Right atrium auricular region (tissue), 2 donors: ENCODE data around the gene STK35. TPM values are rescaled to one million over a fixed set of nuclear protein-coding genes. Genes with fewer than 3 reads are reported as not detected.
"Not testable (repeated sequence)": the region's sequence is repeated elsewhere in the genome, so short reads cannot be mapped to it uniquely, and the experiment has no call there.

Experiments used
- DNase-seq: peaks from one replicate; pipeline ENCODE4 v3.0.0-alpha.2; 2019; ENCODE audit warnings: low spot score
- H3K27ac ChIP-seq, 2 donors: fragments of 200-600 bp; sonication (generic); 1 replicate in 1 of 2; 2 replicates in 1 of 2; pipeline ENCODE4 v1.5.1; 2016 to 2019
- H3K27me3 ChIP-seq, 2 donors: fragments of 200-600 bp; sonication (generic); one replicate each; pipeline versions ENCODE4 v1.5.1 to v1.6.0; 2017 to 2019
- H3K36me3 ChIP-seq: fragments of 200-600 bp; sonication (generic); one replicate; pipeline ENCODE4 v1.5.1; 2016
- H3K4me1 ChIP-seq, 2 donors: fragments of 200-600 bp; sonication (generic); one replicate each; pipeline versions ENCODE4 v1.5.1 to v1.6.0; 2017 to 2019
- H3K4me3 ChIP-seq, 2 donors: fragments of 200-600 bp; sonication (generic); 1 replicate in 1 of 2; 2 replicates in 1 of 2; pipeline ENCODE4 v1.5.1; 2017 to 2019; ENCODE audit warnings: mild to moderate bottlenecking in 1 of 2, moderate library complexity in 1 of 2
- H3K9me3 ChIP-seq, 2 donors: fragments of 200-600 bp; sonication (generic); one replicate each; pipeline ENCODE4 v1.5.1; 2019
- total RNA-seq, 2 donors: library from RNA; depleted of rRNA; stranded (reverse); fragments of >200 nt; gene quantifications; one replicate each; pipeline ENCODE4 v1.1.0, GENCODE V29; 2016
- TF ChIP-seq, protein P1 (sequence below), 2 donors: fragments of 200-600 bp; sonication (generic); IDR thresholded peaks; one replicate each; pipeline ENCODE4 v1.5.1; 2019; ENCODE audit warnings: antibody characterized with exemption in 2 of 2

The STK35 gene
- total RNA-seq, 2 donors from 2014 or later, result 15.0 to 18.8 TPM

DNA sequence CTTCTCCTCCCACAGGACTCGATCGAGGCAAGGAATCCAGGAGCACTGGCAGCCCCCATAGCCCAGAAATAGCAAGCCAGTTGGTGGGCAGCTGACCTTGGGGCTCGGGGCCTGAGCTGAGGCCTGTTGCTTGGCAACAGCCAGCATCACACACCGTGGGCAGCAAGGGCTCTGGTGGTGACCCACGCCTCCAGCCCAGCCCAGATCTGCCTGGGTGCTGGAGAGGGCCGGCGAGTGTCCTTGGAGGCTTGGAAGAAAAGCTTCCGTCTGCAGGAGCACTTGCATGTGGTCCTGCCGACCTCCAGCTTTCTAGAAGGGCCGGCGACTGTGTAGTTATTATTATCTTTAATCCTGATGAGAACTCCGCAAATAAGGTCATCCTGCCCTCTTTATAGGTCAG, 67.3 kb downstream of the STK35 start:
- no peaks in the 10 kb centered on the region for H3K4me1 ChIP-seq
- no peak overlapping the region for H3K27ac ChIP-seq
- no peaks in the 10 kb centered on the region for H3K9me3 ChIP-seq
- no peaks in the 10 kb centered on the region for H3K36me3 ChIP-seq
- DNase-seq, result no peak
- no peaks in the 10 kb centered on the region for H3K27me3 ChIP-seq
- no peak overlapping the region for H3K4me3 ChIP-seq
- TF ChIP-seq, protein P1, sequence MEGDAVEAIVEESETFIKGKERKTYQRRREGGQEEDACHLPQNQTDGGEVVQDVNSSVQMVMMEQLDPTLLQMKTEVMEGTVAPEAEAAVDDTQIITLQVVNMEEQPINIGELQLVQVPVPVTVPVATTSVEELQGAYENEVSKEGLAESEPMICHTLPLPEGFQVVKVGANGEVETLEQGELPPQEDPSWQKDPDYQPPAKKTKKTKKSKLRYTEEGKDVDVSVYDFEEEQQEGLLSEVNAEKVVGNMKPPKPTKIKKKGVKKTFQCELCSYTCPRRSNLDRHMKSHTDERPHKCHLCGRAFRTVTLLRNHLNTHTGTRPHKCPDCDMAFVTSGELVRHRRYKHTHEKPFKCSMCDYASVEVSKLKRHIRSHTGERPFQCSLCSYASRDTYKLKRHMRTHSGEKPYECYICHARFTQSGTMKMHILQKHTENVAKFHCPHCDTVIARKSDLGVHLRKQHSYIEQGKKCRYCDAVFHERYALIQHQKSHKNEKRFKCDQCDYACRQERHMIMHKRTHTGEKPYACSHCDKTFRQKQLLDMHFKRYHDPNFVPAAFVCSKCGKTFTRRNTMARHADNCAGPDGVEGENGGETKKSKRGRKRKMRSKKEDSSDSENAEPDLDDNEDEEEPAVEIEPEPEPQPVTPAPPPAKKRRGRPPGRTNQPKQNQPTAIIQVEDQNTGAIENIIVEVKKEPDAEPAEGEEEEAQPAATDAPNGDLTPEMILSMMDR (IDR thresholded peaks at IDR 0.05), result no peak

DNA sequence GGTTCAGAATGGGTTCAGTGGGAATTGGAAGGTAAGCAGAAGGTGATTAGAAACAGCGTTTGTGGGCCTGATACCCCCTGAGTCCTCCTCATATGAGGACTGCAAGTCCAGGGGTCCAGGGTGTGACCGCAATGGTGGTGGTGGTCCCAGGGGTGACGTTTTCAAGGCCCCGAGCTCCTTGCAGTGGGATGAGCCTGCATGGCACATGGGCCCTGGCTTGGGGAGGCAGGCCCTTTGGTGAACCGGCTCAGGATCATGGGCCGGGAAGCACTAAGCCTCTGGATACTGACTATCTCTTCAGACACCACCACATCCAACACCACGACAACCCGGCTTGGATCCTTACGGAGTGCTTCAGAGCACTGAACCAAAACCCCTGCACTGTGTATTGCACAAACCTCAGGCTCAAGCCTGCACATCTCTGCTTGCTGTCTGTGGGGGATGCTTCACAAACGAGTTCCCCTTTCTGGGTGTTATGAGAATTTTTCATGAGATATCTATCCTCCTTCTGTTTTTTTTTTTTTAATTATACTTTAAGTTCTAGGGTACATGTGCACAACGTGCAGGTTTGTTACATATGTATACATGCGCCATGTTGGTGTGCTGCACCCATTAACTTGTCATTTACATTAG, 67.9 kb downstream of the STK35 start:
- H3K4me3 ChIP-seq, result no peak overlapping the region
- no peak for DNase-seq
- TF ChIP-seq, protein P1 (IDR thresholded peaks at IDR 0.05), result no peak
- no peaks in the 10 kb centered on the region for H3K27me3 ChIP-seq
- no peaks in the 10 kb centered on the region for H3K4me1 ChIP-seq
- H3K36me3 ChIP-seq, result no peaks in the 10 kb centered on the region
- no peaks in the 10 kb centered on the region for H3K9me3 ChIP-seq
- no peak overlapping the region for H3K27ac ChIP-seq

DNA sequence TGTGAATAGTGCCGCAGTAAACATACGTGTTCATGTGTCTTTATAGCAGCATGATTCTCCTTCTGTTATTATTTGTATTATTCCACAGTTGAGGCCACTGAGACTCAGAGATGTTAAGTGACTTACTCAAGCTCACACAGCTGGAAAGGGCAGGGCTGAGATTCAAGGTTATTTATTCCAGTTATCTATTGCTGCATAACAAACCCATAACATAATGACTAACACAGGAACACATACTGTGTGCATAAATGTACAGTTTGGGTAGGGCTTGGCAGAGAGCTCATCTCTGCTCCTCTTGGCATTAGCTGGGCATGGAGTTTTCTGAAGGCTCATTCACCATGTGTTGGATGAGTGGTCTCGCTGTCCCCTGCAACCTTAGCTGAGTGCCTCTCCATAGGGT, 68.8 kb downstream of the STK35 start:
- TF ChIP-seq, protein P1 (IDR thresholded peaks at IDR 0.05), result no peak
- no peak for DNase-seq

DNA sequence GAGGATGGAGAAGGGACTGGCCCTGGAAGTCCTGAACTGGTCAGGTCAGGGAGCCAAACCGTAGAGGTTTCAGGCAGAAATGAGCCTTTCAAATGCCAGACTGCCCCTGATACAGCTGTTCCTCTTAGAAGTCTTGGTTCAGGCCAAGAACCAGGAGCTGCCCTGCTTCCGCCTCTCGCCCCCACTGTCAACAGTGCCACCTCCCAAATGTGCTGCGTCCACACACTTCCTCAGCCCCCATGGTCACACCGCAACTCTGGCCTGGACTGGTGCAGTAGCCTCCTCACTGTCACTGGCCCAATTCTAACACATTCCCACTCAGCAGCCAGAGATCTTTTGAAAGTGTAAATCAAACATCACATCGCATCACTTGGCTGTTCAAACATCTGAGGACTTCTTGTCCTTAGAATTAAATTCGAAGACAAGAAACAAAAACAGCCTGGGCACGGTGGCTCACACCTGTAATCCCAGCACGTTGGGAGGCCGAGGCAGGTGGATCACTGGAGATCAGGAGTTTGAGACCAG, 69.7 kb downstream of the STK35 start:
- H3K9me3 ChIP-seq, result no peaks in the 10 kb centered on the region
- TF ChIP-seq, protein P1 (IDR thresholded peaks at IDR 0.05), result no peak
- H3K36me3 ChIP-seq, result no peaks in the 10 kb centered on the region
- no peak overlapping the region for H3K27ac ChIP-seq
- no peak for DNase-seq
- no peak overlapping the region for H3K4me3 ChIP-seq
- H3K4me1 ChIP-seq, result no peaks in the 10 kb centered on the region
- no peaks in the 10 kb centered on the region for H3K27me3 ChIP-seq

More for the DNA sequence above, 68.8 kb downstream of the STK35 start:
- no peaks in the 10 kb centered on the region for H3K27me3 ChIP-seq
- H3K4me3 ChIP-seq, result no peak overlapping the region
- H3K27ac ChIP-seq, result no peak overlapping the region
- H3K4me1 ChIP-seq, result no peaks in the 10 kb centered on the region
- H3K36me3 ChIP-seq, result no peaks in the 10 kb centered on the region
- no peaks in the 10 kb centered on the region for H3K9me3 ChIP-seq

DNA sequence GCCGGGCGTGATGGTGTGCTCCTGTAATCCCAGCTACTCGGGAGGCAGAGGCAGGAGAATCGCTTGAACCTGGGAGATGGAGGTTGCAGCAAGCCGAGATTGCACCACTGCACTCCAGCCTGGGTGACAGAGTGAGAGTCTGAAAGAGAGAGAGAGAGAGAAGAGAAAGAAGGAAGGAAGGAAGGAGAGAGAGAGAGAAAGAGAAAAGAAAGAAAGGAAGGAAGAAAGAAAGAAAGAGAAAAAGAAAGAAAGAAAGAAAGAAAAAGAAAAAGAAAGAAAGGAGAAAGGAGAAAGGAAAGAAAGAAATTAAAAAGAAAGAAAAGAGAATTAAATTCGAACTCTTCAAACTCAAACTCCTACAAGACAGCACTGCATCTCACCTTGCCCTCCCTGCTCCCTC, 70.2 kb downstream of the STK35 start:
- H3K27ac ChIP-seq, H3K4me3 ChIP-seq, H3K27me3 ChIP-seq, H3K36me3 ChIP-seq, H3K9me3 ChIP-seq, DNase-seq, H3K4me1 ChIP-seq: not testable (repeated sequence)

DNA sequence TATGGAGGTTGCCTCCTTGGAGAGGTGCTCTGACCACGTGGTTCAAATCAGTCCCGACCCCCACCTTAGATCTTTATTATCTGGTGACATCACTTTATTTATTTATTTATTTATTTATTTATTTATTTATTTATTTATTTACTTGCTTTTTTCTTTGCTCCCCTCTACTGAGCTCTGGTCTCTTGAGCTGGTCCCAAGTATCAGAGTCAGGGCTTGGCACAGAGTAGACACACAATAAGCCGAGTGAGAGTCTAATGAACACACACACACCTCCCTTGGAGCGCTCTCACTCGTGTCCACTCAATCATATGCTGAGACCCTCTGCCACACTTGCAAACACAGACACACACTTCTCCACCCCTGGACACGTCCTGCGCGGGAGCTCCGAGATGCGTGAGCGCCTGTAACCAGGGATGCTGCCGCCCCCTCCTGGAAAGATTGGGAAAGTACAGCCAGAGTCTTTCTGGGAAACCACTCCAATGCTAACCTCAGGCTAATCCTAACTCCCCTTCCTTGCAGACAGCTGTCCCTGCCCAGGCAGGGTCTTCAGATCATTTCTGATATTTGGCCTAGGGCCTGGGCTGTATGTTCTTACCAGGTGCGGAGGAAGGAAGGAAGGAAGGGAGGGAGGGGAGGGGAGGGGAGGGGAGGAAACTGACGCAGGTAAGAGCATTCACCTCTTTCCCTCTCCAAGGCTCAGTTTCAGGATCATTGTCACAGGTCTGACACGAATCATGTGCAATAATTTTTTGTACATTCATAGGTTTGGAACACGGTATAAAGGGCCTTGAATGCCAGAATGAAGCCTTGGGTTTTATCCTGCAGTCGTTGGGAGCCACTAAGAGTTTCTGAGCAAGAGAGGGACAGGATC, 70.9 kb downstream of the STK35 start:
- Histone ChIP-seq H3K4me3 (no peak overlapping the region), H3K4me1 (peaks cover 0 to 8% of the 10 kb centered on the region in 2 donors), H3K27me3 (no peaks in the 10 kb centered on the region), H3K27ac (no peak overlapping the region), H3K9me3 (no peaks in the 10 kb centered on the region), H3K36me3 (no peaks in the 10 kb centered on the region)
- peak; percentile 90 for DNase-seq
- TF ChIP-seq, protein P1 (IDR thresholded peaks at IDR 0.05), result peak; percentile 85 to 95
